GM03348 (cell line): ENCODE data around the gene LAD1.

Experiments
- DNase-seq: peaks from one replicate; pipeline ENCODE4 v3.0.0; 2012; ENCODE audit warnings: low spot score

Gene LAD1

DNA sequence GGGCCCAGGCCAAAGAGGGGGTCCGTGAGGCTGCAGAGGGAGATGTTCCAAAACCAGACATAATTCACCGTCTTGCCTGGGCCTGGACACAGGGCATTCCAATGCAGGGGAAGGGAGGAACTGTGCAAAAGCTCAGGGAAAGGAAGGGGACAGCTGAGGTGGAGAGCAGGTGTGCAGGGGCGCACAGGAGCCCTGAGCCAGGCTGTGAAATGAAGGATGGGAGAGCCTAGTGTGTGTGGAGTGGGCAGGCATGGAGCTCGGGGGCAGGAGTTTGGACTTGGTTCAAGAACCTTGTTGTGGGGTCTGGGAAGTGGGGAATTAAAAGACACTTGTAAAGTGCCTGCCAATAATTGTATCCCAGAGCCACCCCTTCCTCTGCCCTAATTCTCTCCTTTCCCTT, 20.1 kb upstream of the LAD1 start:
- no peak for DNase-seq

DNA sequence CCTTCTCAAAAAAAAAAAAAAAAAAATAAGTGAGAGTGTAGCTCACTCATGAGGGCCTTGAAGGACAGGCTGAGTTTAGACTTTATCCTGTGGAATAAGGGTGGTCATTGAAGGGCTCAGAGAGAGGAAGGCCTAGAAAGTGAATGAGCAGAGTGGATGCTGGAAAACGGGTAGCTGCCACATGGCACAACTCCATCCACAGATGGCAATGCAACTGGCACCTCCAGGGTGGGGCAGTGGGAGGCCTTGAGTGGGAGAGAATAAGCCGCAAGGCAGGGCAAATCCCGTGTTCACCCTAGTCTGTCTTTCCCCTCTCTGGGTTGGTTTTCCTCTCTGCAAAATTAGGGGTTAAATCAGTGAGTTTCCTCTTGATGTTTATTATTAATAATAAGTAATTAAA, 19.3 kb upstream of the LAD1 start:
- DNase-seq, result no peak

GRCh38 chr1:201414051-201414738, 15.1 kb upstream of the LAD1 start:
- no peak for DNase-seq

- DNase-seq, result no peak
Observed at GRCh38 chr1:201411292-201411691, 12.2 kb upstream of the LAD1 start.

DNA sequence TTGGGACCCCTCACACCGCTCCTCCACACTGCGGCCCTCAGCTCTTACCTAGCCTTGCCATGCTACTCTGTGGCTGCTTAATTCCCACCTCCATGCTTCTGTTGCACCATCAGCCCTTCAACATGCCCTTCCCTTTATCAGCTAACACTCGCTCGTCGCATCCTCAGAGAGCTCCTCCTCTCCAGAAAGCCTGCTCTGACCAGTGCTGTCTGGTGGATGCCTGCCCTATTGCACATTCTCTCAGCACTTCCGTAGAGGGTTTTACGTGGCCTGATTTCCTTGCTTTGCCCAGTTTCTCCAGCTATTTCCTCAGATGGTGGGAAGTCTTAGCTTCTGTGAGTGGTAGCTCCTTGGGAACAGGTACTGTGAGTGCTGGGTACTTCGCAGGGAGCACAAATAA, 10.3 kb upstream of the LAD1 start:
- DNase-seq, result no peak

DNA sequence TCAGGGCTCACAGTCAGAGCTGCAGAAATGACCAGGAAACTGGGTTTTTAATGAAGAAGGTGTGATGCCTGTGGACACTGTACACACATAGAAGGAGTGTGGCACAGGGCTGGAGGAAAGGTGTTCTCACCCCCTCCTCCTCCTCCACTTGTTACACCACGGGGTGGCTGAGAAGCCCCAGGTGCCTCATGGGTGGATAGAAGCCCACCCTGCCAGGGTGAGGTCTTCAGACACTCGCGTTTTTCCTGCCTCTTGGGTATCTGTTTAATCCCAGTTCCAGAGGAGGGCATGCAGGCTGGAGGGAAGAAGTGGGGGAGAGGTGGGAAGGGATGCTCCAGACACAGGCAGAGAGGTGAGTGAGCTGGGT, 9.7 kb upstream of the LAD1 start:
- DNase-seq, result no peak

DNA sequence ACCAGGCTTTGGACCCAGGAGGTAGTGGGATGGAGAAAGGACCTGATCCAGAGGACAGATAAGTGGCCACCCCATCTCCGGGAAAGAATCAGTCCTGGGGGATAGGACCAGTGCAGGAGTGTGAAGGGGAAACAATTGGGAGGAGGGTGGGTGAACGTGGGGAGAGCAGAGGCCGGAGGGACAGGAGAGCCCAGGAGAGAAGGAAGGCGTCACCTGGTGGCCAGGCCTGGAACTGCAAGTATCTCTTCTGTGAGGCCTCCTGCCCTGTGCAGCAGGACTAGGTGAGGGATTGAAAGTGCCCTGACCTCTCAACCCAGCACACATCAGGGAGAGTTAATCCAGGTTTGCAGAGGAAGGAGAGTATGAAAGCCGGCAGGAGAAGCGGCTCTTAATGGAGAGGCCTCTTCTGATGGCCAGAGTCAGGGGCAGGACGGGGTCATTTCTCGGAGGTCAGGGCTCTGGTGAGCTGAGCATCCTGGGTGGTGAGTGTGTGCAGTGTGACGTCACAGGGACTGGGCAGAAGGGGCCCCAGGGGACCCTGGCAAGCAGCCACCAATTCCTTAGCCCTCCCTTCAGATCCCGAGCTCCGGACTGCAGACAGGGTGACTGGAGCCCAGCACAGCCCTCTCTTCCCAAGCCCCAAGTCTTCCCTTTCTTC, 9.2 kb upstream of the LAD1 start:
- DNase-seq, result peak; percentile 93

- DNase-seq, result no peak
Observed at GRCh38 chr1:201406831-201407406, 7.8 kb upstream of the LAD1 start.

- DNase-seq, result no peak
Observed at GRCh38 chr1:201405484-201405831, 6.3 kb upstream of the LAD1 start.

GRCh38 chr1:201404722-201405483, 5.8 kb upstream of the LAD1 start:
- DNase-seq, result no peak

DNA sequence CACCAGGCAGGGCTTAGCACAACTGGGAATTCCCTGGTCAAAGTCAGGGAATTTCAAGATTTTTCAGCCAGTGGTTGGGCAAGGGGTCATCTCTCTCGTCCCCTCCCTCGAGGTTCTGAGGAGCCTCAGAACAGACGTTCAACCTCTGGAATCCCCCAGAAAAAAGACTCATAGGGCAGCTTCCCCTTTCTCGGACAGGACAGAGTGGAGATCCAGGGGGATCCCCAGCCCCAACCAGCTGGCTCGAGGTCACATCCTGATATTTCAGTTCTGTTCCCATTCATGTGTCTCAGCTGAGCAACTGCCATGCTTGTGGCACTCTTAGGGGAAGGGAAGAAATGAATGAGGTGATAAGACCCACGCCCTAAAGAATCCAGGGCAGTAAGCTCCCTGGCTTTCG, 4.9 kb upstream of the LAD1 start:
- no peak for DNase-seq

DNA sequence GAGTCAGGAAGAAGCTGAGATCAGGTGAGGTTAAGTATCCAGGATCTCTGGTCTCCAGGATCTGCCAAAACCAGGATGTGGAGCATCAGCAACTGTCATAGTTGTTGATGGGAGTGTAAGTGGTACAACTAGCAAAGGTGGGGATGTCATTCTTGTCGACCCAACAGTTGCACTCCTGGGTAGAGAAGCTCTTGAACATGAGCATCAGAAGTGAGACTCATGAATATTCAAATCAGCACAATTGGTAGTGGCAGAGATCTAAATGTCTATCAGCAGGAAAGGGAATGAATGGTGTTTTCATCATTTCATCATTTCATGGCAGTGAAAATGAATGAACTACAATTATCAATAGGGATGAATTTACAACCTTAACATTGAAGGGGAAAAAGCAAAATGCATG, 4.2 kb upstream of the LAD1 start:
- no peak for DNase-seq

- no peak for DNase-seq
Observed at GRCh38 chr1:201401700-201402099, 2.6 kb upstream of the LAD1 start.

DNA sequence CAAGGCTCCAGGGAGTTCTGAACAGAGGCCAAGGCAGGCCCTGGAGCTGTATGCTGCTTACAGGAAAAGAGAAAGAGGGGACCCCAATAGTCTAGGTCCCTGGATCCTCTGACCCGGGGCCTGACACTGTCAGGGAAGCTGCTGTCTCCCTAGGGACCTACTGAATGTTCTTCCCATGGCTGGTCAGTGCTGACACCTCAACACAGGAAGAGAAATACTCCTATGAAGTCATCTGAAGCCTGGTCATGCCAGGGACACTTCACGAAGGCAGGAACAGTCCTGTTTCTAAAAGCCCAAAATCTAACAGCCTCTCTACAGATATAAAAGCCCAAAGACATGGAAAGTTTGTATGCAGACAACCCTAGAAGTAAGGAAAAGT, 1.7 kb upstream of the LAD1 start:
- DNase-seq, result no peak

GRCh38 chr1:201400212-201400851, 1.2 kb upstream of the LAD1 start:
- no peak for DNase-seq

- peak; percentile 32 for DNase-seq
Observed at GRCh38 chr1:201399352-201400126, 415 bp upstream of the LAD1 start.

GRCh38 chr1:201397675-201398074, 1.4 kb downstream of the LAD1 start:
- DNase-seq, result no peak

DNA sequence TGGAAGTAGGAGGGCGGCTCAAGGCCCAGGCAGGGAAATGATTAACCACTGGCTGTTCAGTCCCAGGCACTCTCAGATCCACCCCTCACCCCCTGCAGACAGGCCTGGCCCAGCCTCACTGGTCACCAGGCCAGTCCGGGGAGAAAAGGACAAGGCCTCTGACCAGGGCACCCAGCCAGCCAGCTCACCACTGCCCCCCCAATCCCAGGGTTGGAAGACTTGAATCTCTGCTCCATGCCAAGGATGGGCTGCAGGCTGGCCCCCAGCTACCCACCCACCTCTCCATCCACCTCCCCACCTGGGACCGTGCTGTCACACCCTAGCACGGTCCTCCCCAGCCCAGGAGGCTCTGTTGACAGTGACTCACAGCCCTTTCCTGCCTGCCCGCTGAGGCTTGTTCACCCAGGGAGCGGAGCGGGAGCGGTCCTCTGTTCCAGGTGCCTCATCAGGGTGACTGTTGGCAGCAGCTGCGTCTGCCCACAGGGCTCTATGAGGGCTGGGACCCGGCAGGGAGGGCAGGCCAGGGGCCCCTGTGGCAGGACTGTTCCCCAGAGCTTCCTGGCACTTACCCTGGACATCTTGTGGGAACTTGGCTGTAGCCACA, 2.2 kb downstream of the LAD1 start:
- DNase-seq, result no peak

GRCh38 chr1:201395936-201396335, 3.2 kb downstream of the LAD1 start:
- DNase-seq, result no peak

DNA sequence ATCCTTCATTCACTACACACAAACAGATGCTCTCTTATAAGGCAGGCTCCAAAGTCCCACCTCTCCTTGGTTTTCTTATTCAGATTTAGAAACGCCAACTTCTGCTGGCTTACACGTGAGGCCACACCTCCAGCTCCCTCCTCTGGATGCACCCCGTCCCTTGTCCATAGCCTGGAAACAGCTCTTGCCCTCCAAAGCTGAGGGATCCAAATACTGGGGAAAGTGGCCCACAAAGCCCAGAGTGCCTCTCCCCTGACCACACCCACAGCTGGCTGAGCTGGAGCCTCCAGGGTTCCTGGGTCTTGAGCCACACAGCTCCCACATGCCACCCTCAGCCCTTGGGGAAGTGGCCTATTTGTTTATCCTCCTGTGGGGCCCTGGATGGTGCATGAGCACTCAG, 4.5 kb downstream of the LAD1 start:
- DNase-seq, result no peak

DNA sequence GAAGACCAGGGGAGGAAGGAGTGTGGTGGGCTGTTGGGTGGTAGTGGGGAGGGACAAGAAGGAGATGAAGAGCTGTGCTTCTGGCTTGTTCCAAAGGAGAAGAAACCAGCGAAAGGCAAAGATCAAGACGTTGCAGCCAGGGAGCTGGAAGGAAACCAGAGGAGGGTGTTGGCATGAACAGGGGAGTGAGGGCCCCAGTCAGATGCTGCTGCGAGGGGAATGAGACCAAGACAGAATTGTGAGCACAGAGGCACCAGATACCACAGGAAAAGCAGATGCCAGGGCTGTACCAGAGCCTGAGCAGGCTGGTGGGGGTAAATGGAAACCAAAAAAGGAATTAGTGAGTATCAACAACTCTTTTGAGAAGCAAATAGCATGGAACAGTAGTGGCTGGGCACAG, 6.0 kb downstream of the LAD1 start:
- DNase-seq, result no peak
